Neural crest cell (in vitro differentiated cells): Measurements from ENCODE around the gene RBMS3. TPM values are rescaled to one million over a fixed set of nuclear protein-coding genes. Genes with fewer than 3 reads are reported as not detected.

Experiments used
- DNase-seq: peaks from one replicate; pipeline ENCODE4 v3.0.0; 2021; ENCODE audit warnings: low read depth, mixed read lengths, low spot score
- H3K27ac Mint-ChIP-seq: one replicate; pipeline ENCODE4 v1.8.0; 2021; ENCODE audit warnings: mild to moderate bottlenecking, mixed read lengths; ENCODE audit not compliant: unreplicated experiment
- H3K27me3 Mint-ChIP-seq: 2 replicates; pipeline ENCODE4 v1.8.0; 2021; ENCODE audit warnings: low read depth, mild to moderate bottlenecking, mixed read lengths
- H3K36me3 Mint-ChIP-seq: 2 replicates; pipeline ENCODE4 v1.8.0; 2021; ENCODE audit warnings: low read depth, mild to moderate bottlenecking, mixed read lengths
- H3K4me1 Mint-ChIP-seq: 2 replicates; pipeline ENCODE4 v1.8.0; 2021; ENCODE audit warnings: mixed read lengths
- H3K4me3 Mint-ChIP-seq: one replicate; pipeline ENCODE4 v1.8.0; 2021; ENCODE audit warnings: mild to moderate bottlenecking, mixed read lengths
- H3K9me3 Mint-ChIP-seq: 2 replicates; pipeline ENCODE4 v1.8.0; 2021; ENCODE audit warnings: mixed read lengths
- CTCF ChIP-seq: fragments of 200-600 bp; sonication (generic); conservative IDR thresholded peaks from 2 replicates; pipeline ENCODE4 v1.5.0; 2021; ENCODE audit warnings: antibody characterized with exemption, mild to moderate bottlenecking
- total RNA-seq: library from RNA; stranded (reverse); gene quantifications from 2 replicates; pipeline ENCODE4 v1.2.1, GENCODE V29; 2021

The RBMS3 gene
- total RNA-seq, 1 donor from 2014 or later = 35.4 TPM

GRCh38 chr3:29639578-29640290 is 358.9 kb downstream of the RBMS3 start:
- Mint-ChIP-seq H3K4me1 (peaks cover 27% of the 10 kb centered on the region), H3K36me3 (peaks cover 12% of the 10 kb centered on the region), H3K9me3 (peaks cover 7% of the 10 kb centered on the region), H3K27ac (no peak overlapping the region), H3K27me3 (no peaks in the 10 kb centered on the region), H3K4me3 (no peak overlapping the region)
- no peak for DNase-seq
- no peak for TF ChIP-seq CTCF

- TF ChIP-seq CTCF = no peak
- no peak overlapping the region for H3K27ac Mint-ChIP-seq
Observed at GRCh38 chr3:29642393-29643033, 361.6 kb downstream of the RBMS3 start.

GRCh38 chr3:29643034-29643425 is 362.2 kb downstream of the RBMS3 start:
- Mint-ChIP-seq H3K27me3 (no peaks in the 10 kb centered on the region), H3K4me3 (no peak overlapping the region), H3K9me3 (no peaks in the 10 kb centered on the region), H3K36me3 (no peaks in the 10 kb centered on the region), H3K4me1 (peaks cover 41% of the 10 kb centered on the region), H3K27ac (peak overlapping the region; percentile 10)
- DNase-seq = no peak
- no peak for TF ChIP-seq CTCF

More at GRCh38 chr3:29642393-29643033, 361.6 kb downstream of the RBMS3 start:
- Mint-ChIP-seq H3K9me3 (no peaks in the 10 kb centered on the region), H3K4me3 (no peak overlapping the region), H3K36me3 (no peaks in the 10 kb centered on the region), H3K27me3 (no peaks in the 10 kb centered on the region), H3K4me1 (peaks cover 41% of the 10 kb centered on the region)
- no peak for DNase-seq

- H3K27ac Mint-ChIP-seq = no peak overlapping the region
- no peaks in the 10 kb centered on the region for H3K27me3 Mint-ChIP-seq
- peaks cover 46% of the 10 kb centered on the region for H3K4me1 Mint-ChIP-seq
- no peak overlapping the region for H3K4me3 Mint-ChIP-seq
- H3K9me3 Mint-ChIP-seq = no peaks in the 10 kb centered on the region
- H3K36me3 Mint-ChIP-seq = no peaks in the 10 kb centered on the region
- TF ChIP-seq CTCF = no peak
- DNase-seq = no peak
Observed at GRCh38 chr3:29644261-29644660, 363.4 kb downstream of the RBMS3 start.

- peak overlapping the region; percentile 75 for H3K27ac Mint-ChIP-seq
- H3K27me3 Mint-ChIP-seq = no peaks in the 10 kb centered on the region
- no peaks in the 10 kb centered on the region for H3K9me3 Mint-ChIP-seq
- H3K36me3 Mint-ChIP-seq = no peaks in the 10 kb centered on the region
- peaks cover 43% of the 10 kb centered on the region for H3K4me1 Mint-ChIP-seq
- peak overlapping the region; percentile 23 for H3K4me3 Mint-ChIP-seq
- TF ChIP-seq CTCF = no peak
- no peak for DNase-seq
Observed at GRCh38 chr3:29644956-29645636, 364.2 kb downstream of the RBMS3 start.
